HEK293T (cell line): ENCODE data around the gene SETD1A.

ENCODE experiments used
- FOXK2 ChIP-seq: fragments of 450-650 bp; IDR thresholded peaks from 2 replicates; pipeline ENCODE4 v1.6.1; 2016; ENCODE audit warnings: mild to moderate bottlenecking
- SP1 ChIP-seq: fragments of 450-650 bp; IDR thresholded peaks from 2 replicates; pipeline ENCODE4 v1.6.1; 2017
- TARDBP ChIP-seq: fragments of 450-650 bp; IDR thresholded peaks from 2 replicates; pipeline ENCODE4 v1.6.1; 2016

- TF ChIP-seq SP1 = no peak
- TF ChIP-seq FOXK2 = no peak
- TF ChIP-seq TARDBP = no peak
Observed at GRCh38 chr16:30956601-30957455, 726 bp upstream of the SETD1A start.
